Kidney epithelial cell (primary cell): ENCODE results near the gene NUB1. TPM values are rescaled to one million over a fixed set of nuclear protein-coding genes. Genes with fewer than 3 reads are reported as not detected.
"Not testable (repeated sequence)": the region's sequence is repeated elsewhere in the genome, so short reads cannot be mapped to it uniquely, and the experiment has no call there.

Experiments used
- DNase-seq: peaks from one replicate; pipeline ENCODE4 v3.0.0-alpha.2; 2010; ENCODE audit warnings: low read depth
- H3K27me3 ChIP-seq: 2 replicates; pipeline ENCODE4 v1.6.0; 2011; ENCODE audit warnings: low read length; ENCODE audit not compliant: control insufficient read depth, insufficient read depth
- H3K36me3 ChIP-seq: 2 replicates; pipeline ENCODE4 v1.5.1; 2011; ENCODE audit warnings: low read length; ENCODE audit not compliant: control insufficient read depth, insufficient read depth
- H3K4me3 ChIP-seq: 2 replicates; pipeline ENCODE4 v1.5.1; 2011; ENCODE audit warnings: low read depth, mild to moderate bottlenecking, control low read depth, low read length
- total RNA-seq: library from RNA; depleted of rRNA; stranded (reverse); fragments of >200 nt; gene quantifications from 2 replicates; pipeline ENCODE4 v1.2.3, GENCODE V29; 2015
- TF ChIP-seq, protein P1 (sequence below): IDR thresholded peaks from 2 replicates; pipeline ENCODE4 v1.5.1; 2011; ENCODE audit warnings: mild to moderate bottlenecking, moderate library complexity, low read length, control low read depth, inconsistent platforms; ENCODE audit not compliant: insufficient read depth, poor library complexity, severe bottlenecking

The NUB1 gene
- total RNA-seq, 1 donor from 2014 or later: 60.2 TPM

DNA sequence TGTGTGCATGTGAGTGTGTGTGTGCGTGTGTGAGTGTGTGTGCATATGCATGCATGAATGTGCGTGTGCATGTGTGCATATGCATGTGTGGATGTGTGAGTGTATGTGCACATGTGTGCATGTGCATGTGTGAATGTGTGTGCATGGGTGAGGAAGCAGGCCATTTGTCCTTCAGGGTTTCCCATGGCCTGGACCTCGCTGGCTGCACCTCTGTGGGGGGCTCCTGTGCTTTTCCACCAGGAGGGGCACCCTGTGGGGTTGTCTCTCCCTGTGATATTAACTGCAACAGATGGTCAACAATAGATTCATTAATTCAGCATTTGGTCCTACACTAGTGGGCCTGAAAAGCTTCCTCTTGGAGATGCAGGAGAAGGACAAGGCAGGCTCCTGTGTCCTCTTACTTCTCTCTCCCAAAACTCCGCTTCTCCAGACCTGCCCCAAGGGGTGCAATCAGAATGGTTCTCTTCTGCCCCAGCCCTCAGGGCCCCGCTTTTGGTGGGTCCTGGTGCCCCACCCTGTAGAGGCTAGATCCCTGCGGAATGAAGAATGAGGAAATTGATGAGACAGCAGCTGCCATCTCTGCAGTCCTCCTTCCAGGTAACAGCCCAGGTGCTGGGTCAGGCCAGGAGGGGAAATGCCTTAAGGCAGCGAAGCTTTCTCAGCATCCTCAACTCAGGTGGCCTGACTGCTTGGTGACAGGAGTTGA is 41.5 kb upstream of the NUB1 start:
- DNase-seq: no peak
- no peak overlapping the region for H3K4me3 ChIP-seq
- TF ChIP-seq, protein P1, sequence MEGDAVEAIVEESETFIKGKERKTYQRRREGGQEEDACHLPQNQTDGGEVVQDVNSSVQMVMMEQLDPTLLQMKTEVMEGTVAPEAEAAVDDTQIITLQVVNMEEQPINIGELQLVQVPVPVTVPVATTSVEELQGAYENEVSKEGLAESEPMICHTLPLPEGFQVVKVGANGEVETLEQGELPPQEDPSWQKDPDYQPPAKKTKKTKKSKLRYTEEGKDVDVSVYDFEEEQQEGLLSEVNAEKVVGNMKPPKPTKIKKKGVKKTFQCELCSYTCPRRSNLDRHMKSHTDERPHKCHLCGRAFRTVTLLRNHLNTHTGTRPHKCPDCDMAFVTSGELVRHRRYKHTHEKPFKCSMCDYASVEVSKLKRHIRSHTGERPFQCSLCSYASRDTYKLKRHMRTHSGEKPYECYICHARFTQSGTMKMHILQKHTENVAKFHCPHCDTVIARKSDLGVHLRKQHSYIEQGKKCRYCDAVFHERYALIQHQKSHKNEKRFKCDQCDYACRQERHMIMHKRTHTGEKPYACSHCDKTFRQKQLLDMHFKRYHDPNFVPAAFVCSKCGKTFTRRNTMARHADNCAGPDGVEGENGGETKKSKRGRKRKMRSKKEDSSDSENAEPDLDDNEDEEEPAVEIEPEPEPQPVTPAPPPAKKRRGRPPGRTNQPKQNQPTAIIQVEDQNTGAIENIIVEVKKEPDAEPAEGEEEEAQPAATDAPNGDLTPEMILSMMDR: no peak
- peaks cover 14% of the 10 kb centered on the region for H3K27me3 ChIP-seq
- H3K36me3 ChIP-seq: no peaks in the 10 kb centered on the region

GRCh38 chr7:151301471-151302462 is 39.8 kb upstream of the NUB1 start:
- no peak for DNase-seq
- Histone ChIP-seq H3K27me3 (peaks cover 14% of the 10 kb centered on the region), H3K36me3 (no peaks in the 10 kb centered on the region), H3K4me3 (no peak overlapping the region)
- TF ChIP-seq, protein P1: no peak

GRCh38 chr7:151304251-151304650 is 37.4 kb upstream of the NUB1 start:
- DNase-seq, H3K36me3 ChIP-seq: not testable (repeated sequence)

GRCh38 chr7:151304856-151305255 is 36.8 kb upstream of the NUB1 start:
- no peak for DNase-seq
- Histone ChIP-seq H3K36me3 (no peaks in the 10 kb centered on the region), H3K27me3 (peaks cover 25% of the 10 kb centered on the region), H3K4me3 (no peak overlapping the region)
- TF ChIP-seq, protein P1: no peak

More at GRCh38 chr7:151304251-151304650, 37.4 kb upstream of the NUB1 start:
- H3K27me3 ChIP-seq: peaks cover 25% of the 10 kb centered on the region
- H3K4me3 ChIP-seq: not testable (repeated sequence)

DNA sequence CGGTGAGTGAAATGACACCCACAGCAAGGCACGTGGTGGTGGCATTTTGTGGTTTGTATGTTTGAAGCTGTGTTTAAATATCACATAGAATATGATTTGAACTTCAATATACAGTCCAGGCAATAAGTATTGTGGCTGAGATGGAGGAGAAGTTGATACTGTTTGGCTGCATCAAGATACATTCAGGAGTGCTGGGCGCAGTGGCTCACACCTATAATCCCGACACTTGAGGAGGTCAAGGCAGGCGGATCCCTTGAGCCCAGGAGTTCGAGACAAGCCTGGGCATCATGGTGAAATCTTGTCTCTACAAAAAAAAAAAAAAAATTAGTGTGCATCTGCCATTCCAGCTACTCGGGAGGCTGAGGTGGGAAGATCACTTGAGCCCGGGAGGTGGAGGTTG is 35.2 kb upstream of the NUB1 start:
- H3K27me3 ChIP-seq: peaks cover 25% of the 10 kb centered on the region
- no peak overlapping the region for H3K4me3 ChIP-seq
- no peak for DNase-seq
- TF ChIP-seq, protein P1: no peak
- H3K36me3 ChIP-seq: no peaks in the 10 kb centered on the region

- Histone ChIP-seq H3K27me3 (peaks cover 25% of the 10 kb centered on the region), H3K36me3 (no peaks in the 10 kb centered on the region), H3K4me3 (no peak overlapping the region)
- no peak for DNase-seq
- TF ChIP-seq, protein P1: no peak
Observed at GRCh38 chr7:151306860-151307259, 34.8 kb upstream of the NUB1 start.
